ENCODE results near the gene BGN.

GRCh38 chrX:153510383-153510782 is 15.6 kb downstream of the BGN start:
- TF ChIP-seq CTCF (IDR thresholded peaks at IDR 0.05) (no peak), EZH2 (IDR thresholded peaks at IDR 0.05; ENCODE audit: borderline replicate concordance, insufficient read depth, low read depth, low read length, poor library complexity, severe bottlenecking) (no peak)
